ENCODE measurements around the gene NEK7.

Gene NEK7

GRCh38 chr1:198234520-198235251 is 77.9 kb downstream of the NEK7 start:
- Histone ChIP-seq H3K4me3 (ENCODE audit: low read depth, low read length) (no peak overlapping the region), H3K9me3 (ENCODE audit: control insufficient read depth, insufficient read depth, low read depth, low read length) (0 out of 2 replicates have a peak, but pooled peaks cover 2% of the 10 kb centered on the region), H3K4me1 (ENCODE audit: control insufficient read depth, insufficient read depth, low read length) (peaks cover 22% of the 10 kb centered on the region), H3K27ac (ENCODE audit: low read depth, low read length) (no peak overlapping the region), H3K36me3 (ENCODE audit: control insufficient read depth, insufficient read depth, low read length) (no peaks in the 10 kb centered on the region), H3K9ac (ENCODE audit: low read length) (no peak overlapping the region), H3K27me3 (ENCODE audit: control insufficient read depth, insufficient read depth, low read length) (no peaks in the 10 kb centered on the region)

GRCh38 chr1:198238121-198238520 is 81.3 kb downstream of the NEK7 start:
- Histone ChIP-seq H3K9ac (ENCODE audit: low read length) (no peak overlapping the region), H3K27me3 (ENCODE audit: control insufficient read depth, insufficient read depth, low read length) (no peaks in the 10 kb centered on the region), H3K36me3 (ENCODE audit: control insufficient read depth, insufficient read depth, low read length) (no peaks in the 10 kb centered on the region), H3K4me1 (ENCODE audit: control insufficient read depth, insufficient read depth, low read length) (peaks cover 11% of the 10 kb centered on the region), H3K27ac (ENCODE audit: low read depth, low read length) (no peak overlapping the region), H3K4me3 (ENCODE audit: low read depth, low read length) (no peak overlapping the region), H3K9me3 (ENCODE audit: control insufficient read depth, insufficient read depth, low read depth, low read length) (0 out of 2 replicates have a peak, but pooled peaks cover 2% of the 10 kb centered on the region)

- Histone ChIP-seq H3K4me3 (ENCODE audit: low read depth, low read length) (no peak overlapping the region), H3K9ac (ENCODE audit: low read length) (no peak overlapping the region), H3K27ac (ENCODE audit: low read depth, low read length) (no peak overlapping the region), H3K9me3 (ENCODE audit: control insufficient read depth, insufficient read depth, low read depth, low read length) (no peaks in the 10 kb centered on the region), H3K27me3 (ENCODE audit: control insufficient read depth, insufficient read depth, low read length) (no peaks in the 10 kb centered on the region), H3K36me3 (ENCODE audit: control insufficient read depth, insufficient read depth, low read length) (no peaks in the 10 kb centered on the region), H3K4me1 (ENCODE audit: control insufficient read depth, insufficient read depth, low read length) (peaks cover 8% of the 10 kb centered on the region)
These were observed 84.8 kb downstream of the NEK7 start for GRCh38 chr1:198241553-198241952.

GRCh38 chr1:198244772-198245171 is 88.0 kb downstream of the NEK7 start:
- no peak overlapping the region for H3K27ac ChIP-seq (ENCODE audit: low read depth, low read length)
- H3K27me3 ChIP-seq (ENCODE audit: control insufficient read depth, insufficient read depth, low read length): no peaks in the 10 kb centered on the region
- peaks cover 10% of the 10 kb centered on the region for H3K4me1 ChIP-seq (ENCODE audit: control insufficient read depth, insufficient read depth, low read length)
- no peaks in the 10 kb centered on the region for H3K36me3 ChIP-seq (ENCODE audit: control insufficient read depth, insufficient read depth, low read length)
- no peak overlapping the region for H3K4me3 ChIP-seq (ENCODE audit: low read depth, low read length)
- no peak overlapping the region for H3K9ac ChIP-seq (ENCODE audit: low read length)
- no peaks in the 10 kb centered on the region for H3K9me3 ChIP-seq (ENCODE audit: control insufficient read depth, insufficient read depth, low read depth, low read length)

- H3K4me3 ChIP-seq (ENCODE audit: low read depth, low read length): no peak overlapping the region
- H3K36me3 ChIP-seq (ENCODE audit: control insufficient read depth, insufficient read depth, low read length): no peaks in the 10 kb centered on the region
- H3K4me1 ChIP-seq (ENCODE audit: control insufficient read depth, insufficient read depth, low read length): peaks cover 10% of the 10 kb centered on the region
- no peaks in the 10 kb centered on the region for H3K27me3 ChIP-seq (ENCODE audit: control insufficient read depth, insufficient read depth, low read length)
- H3K27ac ChIP-seq (ENCODE audit: low read depth, low read length): no peak overlapping the region
- H3K9ac ChIP-seq (ENCODE audit: low read length): no peak overlapping the region
- H3K9me3 ChIP-seq (ENCODE audit: control insufficient read depth, insufficient read depth, low read depth, low read length): no peaks in the 10 kb centered on the region
These were observed 88.6 kb downstream of the NEK7 start for GRCh38 chr1:198245379-198245778.

- no peak overlapping the region for H3K27ac ChIP-seq (ENCODE audit: low read depth, low read length)
- H3K4me1 ChIP-seq (ENCODE audit: control insufficient read depth, insufficient read depth, low read length): peaks cover 10% of the 10 kb centered on the region
- H3K27me3 ChIP-seq (ENCODE audit: control insufficient read depth, insufficient read depth, low read length): no peaks in the 10 kb centered on the region
- H3K4me3 ChIP-seq (ENCODE audit: low read depth, low read length): no peak overlapping the region
- H3K36me3 ChIP-seq (ENCODE audit: control insufficient read depth, insufficient read depth, low read length): no peaks in the 10 kb centered on the region
- H3K9me3 ChIP-seq (ENCODE audit: control insufficient read depth, insufficient read depth, low read depth, low read length): no peaks in the 10 kb centered on the region
- H3K9ac ChIP-seq (ENCODE audit: low read length): no peak overlapping the region
These were observed 89.5 kb downstream of the NEK7 start for GRCh38 chr1:198246337-198246736.

- no peak overlapping the region for H3K27ac ChIP-seq (ENCODE audit: low read depth, low read length)
- H3K9me3 ChIP-seq (ENCODE audit: control insufficient read depth, insufficient read depth, low read depth, low read length): no peaks in the 10 kb centered on the region
- no peak overlapping the region for H3K4me3 ChIP-seq (ENCODE audit: low read depth, low read length)
- no peaks in the 10 kb centered on the region for H3K36me3 ChIP-seq (ENCODE audit: control insufficient read depth, insufficient read depth, low read length)
- no peaks in the 10 kb centered on the region for H3K27me3 ChIP-seq (ENCODE audit: control insufficient read depth, insufficient read depth, low read length)
- peaks cover 7% of the 10 kb centered on the region; the same call in 1 of the 2 replicates for H3K4me1 ChIP-seq (ENCODE audit: control insufficient read depth, insufficient read depth, low read length)
- no peak overlapping the region for H3K9ac ChIP-seq (ENCODE audit: low read length)
These were observed 96.5 kb downstream of the NEK7 start for GRCh38 chr1:198253259-198253658.

- H3K36me3 ChIP-seq (ENCODE audit: control insufficient read depth, insufficient read depth, low read length): no peaks in the 10 kb centered on the region
- H3K4me3 ChIP-seq (ENCODE audit: low read depth, low read length): no peak overlapping the region
- H3K9me3 ChIP-seq (ENCODE audit: control insufficient read depth, insufficient read depth, low read depth, low read length): no peaks in the 10 kb centered on the region
- H3K27ac ChIP-seq (ENCODE audit: low read depth, low read length): no peak overlapping the region
- H3K9ac ChIP-seq (ENCODE audit: low read length): no peak overlapping the region
- H3K4me1 ChIP-seq (ENCODE audit: control insufficient read depth, insufficient read depth, low read length): peaks cover 7% of the 10 kb centered on the region; the same call in 1 of the 2 replicates
- no peaks in the 10 kb centered on the region for H3K27me3 ChIP-seq (ENCODE audit: control insufficient read depth, insufficient read depth, low read length)
These were observed 96.9 kb downstream of the NEK7 start for GRCh38 chr1:198253668-198254067.

- no peaks in the 10 kb centered on the region for H3K36me3 ChIP-seq (ENCODE audit: control insufficient read depth, insufficient read depth, low read length)
- H3K4me3 ChIP-seq (ENCODE audit: low read depth, low read length): no peak overlapping the region
- no peak overlapping the region for H3K27ac ChIP-seq (ENCODE audit: low read depth, low read length)
- H3K9me3 ChIP-seq (ENCODE audit: control insufficient read depth, insufficient read depth, low read depth, low read length): no peaks in the 10 kb centered on the region
- H3K27me3 ChIP-seq (ENCODE audit: control insufficient read depth, insufficient read depth, low read length): no peaks in the 10 kb centered on the region
- H3K9ac ChIP-seq (ENCODE audit: low read length): no peak overlapping the region
- H3K4me1 ChIP-seq (ENCODE audit: control insufficient read depth, insufficient read depth, low read length): peaks cover 7% of the 10 kb centered on the region; the same call in 1 of the 2 replicates
These were observed 97.7 kb downstream of the NEK7 start for GRCh38 chr1:198254521-198254920.

GRCh38 chr1:198254948-198255347 is 98.2 kb downstream of the NEK7 start:
- Histone ChIP-seq H3K9me3 (ENCODE audit: control insufficient read depth, insufficient read depth, low read depth, low read length) (no peaks in the 10 kb centered on the region), H3K9ac (ENCODE audit: low read length) (no peak overlapping the region), H3K36me3 (ENCODE audit: control insufficient read depth, insufficient read depth, low read length) (no peaks in the 10 kb centered on the region), H3K4me3 (ENCODE audit: low read depth, low read length) (no peak overlapping the region), H3K27ac (ENCODE audit: low read depth, low read length) (no peak overlapping the region), H3K27me3 (ENCODE audit: control insufficient read depth, insufficient read depth, low read length) (no peaks in the 10 kb centered on the region), H3K4me1 (ENCODE audit: control insufficient read depth, insufficient read depth, low read length) (peaks cover 7% of the 10 kb centered on the region; the same call in 1 of the 2 replicates)

GRCh38 chr1:198255784-198256183 is 99.0 kb downstream of the NEK7 start:
- no peak overlapping the region for H3K4me3 ChIP-seq (ENCODE audit: low read depth, low read length)
- no peaks in the 10 kb centered on the region for H3K27me3 ChIP-seq (ENCODE audit: control insufficient read depth, insufficient read depth, low read length)
- H3K4me1 ChIP-seq (ENCODE audit: control insufficient read depth, insufficient read depth, low read length): peaks cover 7% of the 10 kb centered on the region; the same call in 1 of the 2 replicates
- no peaks in the 10 kb centered on the region for H3K36me3 ChIP-seq (ENCODE audit: control insufficient read depth, insufficient read depth, low read length)
- H3K27ac ChIP-seq (ENCODE audit: low read depth, low read length): no peak overlapping the region
- no peaks in the 10 kb centered on the region for H3K9me3 ChIP-seq (ENCODE audit: control insufficient read depth, insufficient read depth, low read depth, low read length)
- H3K9ac ChIP-seq (ENCODE audit: low read length): no peak overlapping the region
